GM19455 (cell line): ENCODE measurements around the gene DSG1.
"Not testable (repeated sequence)": the region's sequence is repeated elsewhere in the genome, so short reads cannot be mapped to it uniquely, and the experiment has no call there.

Experiments used
- ATAC-seq: cut with Tn5 transposase; IDR thresholded peaks from one replicate; pipeline ENCODE4 v1.9.1; 2021; ENCODE audit not compliant: unreplicated experiment

Gene DSG1

DNA sequence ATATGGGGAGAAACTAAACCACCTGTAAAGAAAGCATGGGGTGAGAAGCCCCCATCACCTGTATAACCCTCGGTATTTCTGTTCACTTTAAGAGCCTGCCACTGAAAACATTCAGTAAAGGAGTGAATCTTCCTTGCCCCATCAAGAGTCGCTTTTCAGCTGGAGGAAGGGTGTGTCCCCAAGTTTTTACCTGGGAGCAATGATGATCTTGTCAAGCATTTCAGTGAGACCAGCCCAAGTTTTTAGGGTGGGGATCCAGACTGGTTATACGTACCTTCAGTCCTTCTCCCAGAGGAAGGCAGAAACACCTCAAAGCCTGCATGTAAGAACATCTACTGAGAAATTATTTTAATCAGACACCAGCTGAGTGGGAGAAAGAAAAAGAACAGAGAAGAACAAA lies at the start of gene DSG1:
Gene DSG1 (plus strand): TSS at position 301 of the 400 bp plus-strand sequence. CDS start 141 bp downstream, outside the sequence.
- ATAC-seq = no peak

- ATAC-seq = no peak
Measured at GRCh38 chr18:31268985-31269406, 49.0 kb upstream of the DSG1 start.

- no peak for ATAC-seq
Measured at GRCh38 chr18:31269566-31269965, 48.4 kb upstream of the DSG1 start.

DNA sequence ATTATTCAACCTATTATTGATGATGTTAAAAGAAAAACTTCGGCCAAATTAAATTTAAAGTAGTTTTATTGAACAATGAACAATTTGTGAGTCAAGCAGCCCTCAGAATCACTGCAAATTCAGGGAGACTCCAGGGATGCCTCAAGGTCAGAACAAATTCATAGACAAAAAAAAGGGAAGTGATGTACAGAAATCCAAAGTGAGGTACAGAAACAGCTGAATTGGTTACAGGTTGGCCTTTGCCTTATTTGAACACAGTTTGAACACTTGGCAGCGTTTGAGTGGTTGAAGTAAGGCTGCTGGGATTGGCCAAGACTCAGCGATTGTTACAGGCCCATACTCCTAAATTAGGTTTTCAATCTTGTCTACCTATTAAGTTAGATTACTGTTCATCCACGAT lies 47.4 kb upstream of the DSG1 start:
- ATAC-seq = no peak

DNA sequence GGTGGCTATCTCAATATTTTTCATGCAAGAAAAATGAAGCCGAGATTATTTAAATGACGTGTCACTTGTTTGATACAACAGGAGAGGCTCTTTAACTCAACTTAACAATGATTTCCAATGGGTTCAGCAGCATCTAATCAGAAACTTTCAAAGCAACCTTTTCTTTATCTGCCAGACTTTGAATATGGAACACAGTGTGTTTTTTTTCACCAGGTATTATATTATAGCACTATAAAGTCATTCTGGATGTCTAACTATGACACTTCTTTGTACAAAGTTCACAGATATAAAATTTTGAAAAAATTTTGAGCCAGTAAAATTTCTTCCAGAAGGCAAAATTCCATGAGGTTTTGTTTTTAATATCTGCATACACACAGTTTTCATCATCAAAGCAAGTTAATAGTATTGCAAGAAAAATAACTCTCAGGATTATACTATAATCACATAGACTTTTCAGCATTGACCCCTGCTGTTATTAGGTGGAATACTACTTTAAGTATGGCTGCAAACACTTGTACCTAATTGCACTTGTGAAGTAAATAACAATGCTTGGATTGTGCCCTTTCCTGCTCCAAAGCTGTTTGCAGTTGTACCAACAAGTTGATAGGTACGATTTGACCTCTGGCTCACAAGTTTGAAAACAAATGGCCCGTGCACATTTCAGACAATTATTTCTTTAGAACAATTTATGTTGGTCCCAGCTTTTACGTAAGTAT lies 44.0 kb upstream of the DSG1 start:
- no peak for ATAC-seq

DNA sequence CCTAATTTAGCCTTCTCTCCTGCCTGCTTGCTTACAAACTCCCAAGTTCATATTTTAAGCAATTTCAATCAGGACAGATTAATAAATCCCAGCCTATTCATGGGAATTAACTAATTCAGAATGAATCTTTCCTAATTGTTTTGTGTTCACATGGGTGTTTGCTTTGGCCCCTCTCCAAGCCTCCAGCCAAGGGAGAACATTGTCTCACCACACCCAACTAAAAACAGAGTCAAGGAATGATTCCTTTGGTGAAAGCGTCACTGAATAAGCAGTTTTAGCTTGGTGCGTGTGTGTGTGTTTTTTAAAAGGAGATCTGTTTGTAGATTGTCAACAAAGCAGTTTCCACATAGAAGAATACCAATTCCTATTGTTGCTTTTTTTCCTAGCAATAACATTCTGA lies 43.0 kb upstream of the DSG1 start:
- ATAC-seq = no peak

GRCh38 chr18:31275722-31276463 lies 42.1 kb upstream of the DSG1 start:
- ATAC-seq = no peak

DNA sequence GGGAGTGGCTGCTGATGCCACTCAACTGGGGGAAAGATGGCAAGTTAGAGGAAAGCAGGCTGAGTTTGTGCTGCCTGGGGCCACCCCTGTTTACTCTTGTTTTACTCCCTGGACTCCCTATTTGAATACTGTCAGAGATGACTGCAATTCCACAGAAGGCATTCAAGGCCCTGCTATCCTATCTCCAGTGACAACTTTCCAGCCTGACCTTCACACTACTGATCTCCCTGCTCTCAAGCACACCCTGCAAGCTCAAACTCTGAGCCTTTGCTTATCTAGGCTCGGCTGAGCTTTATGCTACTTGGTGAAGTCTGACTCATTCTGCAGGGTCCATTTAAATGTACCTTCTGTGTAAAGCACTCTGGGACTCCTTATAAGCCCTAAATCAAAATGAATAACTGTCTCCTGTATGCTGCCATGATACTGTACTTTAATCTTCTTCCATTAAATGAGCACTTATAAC lies 39.3 kb upstream of the DSG1 start:
- ATAC-seq = no peak

GRCh38 chr18:31280502-31280901 lies 37.5 kb upstream of the DSG1 start:
- ATAC-seq = no peak

- no peak for ATAC-seq
Measured at GRCh38 chr18:31281437-31281836, 36.5 kb upstream of the DSG1 start.

DNA sequence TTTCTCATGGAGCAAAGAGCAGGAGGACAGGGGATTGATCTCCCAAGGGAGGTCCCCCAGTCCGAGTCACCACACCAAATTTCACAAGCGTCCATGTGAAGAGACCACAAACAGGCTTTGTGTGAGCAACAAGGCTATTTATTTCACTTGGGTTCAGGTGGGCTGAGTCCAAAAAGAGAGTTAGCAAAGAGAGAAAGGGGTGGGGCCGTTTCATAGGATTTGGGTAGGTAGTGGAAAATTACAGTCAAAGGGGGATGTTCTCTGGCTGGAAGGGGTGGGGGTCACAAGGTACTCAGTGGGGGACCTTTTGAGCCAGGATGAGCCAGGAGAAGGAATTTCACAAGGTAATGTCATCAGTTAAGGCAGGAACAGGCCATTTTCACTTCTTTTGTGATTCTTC lies 28.5 kb upstream of the DSG1 start:
- ATAC-seq = not testable (repeated sequence)

DNA sequence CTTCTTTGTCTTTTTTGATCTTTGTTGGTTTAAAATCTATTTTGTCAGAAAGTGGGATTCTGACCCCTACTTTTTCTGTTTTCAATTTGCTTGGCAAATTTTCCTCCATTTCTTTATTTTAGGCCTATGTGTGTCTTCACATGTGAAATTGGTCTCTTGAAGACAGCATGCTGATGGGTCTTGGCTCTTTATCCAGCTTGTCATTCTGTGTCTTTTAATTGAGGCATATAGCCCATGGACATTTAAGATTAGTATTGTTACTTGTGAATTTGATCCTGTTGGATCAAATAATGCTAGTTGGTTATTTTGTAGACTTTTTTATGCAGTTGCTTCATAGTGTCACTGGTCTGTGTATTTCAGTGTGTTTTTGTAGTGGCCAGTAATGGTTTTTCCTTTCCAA lies 26.3 kb upstream of the DSG1 start:
- no peak for ATAC-seq

GRCh38 chr18:31294199-31294747 lies 23.7 kb upstream of the DSG1 start:
- no peak for ATAC-seq

- no peak for ATAC-seq
Measured at GRCh38 chr18:31297248-31297647, 20.7 kb upstream of the DSG1 start.

DNA sequence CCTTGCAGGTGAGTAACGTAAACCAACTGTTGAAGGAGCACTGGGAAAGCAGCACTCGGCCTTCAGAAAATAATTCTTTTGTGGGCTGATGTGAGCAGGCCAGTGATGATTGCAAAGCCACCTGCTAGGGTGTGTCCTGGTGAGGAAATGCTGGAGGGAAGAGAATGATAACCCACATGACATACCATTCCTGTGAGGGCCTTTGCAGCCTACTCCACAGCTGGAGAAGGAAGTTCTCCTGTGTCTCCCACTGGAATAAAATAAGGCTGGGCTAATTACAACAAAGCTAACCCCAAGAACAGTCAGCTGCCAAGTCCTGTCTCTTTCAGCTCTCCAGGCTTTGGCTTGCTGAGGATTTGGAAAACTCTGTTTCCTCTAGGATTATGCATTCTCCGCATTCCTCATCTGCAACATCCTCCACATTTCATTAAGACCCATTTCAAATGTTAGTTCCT lies 16.7 kb upstream of the DSG1 start:
- no peak for ATAC-seq

DNA sequence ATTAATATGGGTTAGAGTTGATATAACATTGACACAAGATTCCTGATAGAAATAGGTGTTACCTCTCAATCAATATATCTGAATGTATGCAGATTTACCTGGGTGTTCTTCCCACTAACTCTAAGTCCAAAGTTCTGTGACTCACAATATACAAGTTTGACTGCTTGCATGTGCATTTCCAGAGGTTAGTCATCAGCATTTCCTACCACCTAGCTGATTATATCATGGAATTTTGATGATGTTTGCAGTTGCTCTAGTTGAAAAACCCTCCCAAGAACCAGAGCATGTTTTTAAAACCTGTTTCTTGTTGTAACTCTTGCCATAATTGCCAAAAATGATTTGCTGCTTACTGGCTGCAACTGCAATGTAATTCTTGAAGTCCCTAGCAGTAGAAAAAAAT lies 15.0 kb upstream of the DSG1 start:
- ATAC-seq = no peak

DNA sequence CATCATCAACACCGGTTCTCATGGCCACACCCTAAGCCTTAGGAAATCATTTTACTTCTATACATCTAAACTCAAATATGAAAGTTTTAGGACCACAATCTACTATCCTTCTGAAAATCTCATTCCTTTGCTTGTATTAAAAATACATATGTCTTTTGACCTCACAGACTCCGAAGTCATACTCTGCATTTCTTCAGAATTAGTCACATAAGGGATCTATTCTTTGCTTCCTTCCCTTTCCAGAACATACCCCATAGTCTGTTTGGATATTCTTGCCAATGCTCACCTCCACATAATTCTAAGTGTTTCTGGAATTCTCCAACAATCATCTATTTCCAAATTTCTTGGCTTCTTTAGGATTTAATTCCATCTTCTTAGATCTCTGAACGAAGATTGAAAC lies 14.2 kb upstream of the DSG1 start:
- ATAC-seq = no peak

GRCh38 chr18:31309115-31309514 lies 8.8 kb upstream of the DSG1 start:
- no peak for ATAC-seq

DNA sequence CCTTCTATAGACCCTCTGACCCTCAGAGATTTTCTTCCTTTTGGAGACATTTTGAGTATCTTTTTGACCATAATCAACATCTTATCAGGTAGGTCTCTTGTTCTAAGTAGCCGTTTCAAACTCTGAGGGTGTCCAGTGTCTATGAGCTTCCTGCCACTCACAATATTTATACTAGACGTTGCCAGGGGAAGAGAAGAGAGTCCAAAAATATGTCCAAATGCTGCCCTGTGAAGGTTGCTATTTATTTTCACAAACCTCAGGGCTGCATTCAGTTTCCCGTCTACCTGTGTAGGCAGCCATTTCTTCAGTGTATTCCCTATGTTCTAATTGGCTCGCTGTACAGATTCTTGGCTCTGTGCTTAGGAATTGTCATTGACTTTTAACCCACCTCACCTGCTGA lies 986 bp upstream of the DSG1 start:
- ATAC-seq = no peak

- ATAC-seq = no peak
Measured at GRCh38 chr18:31321719-31322118, 3.8 kb downstream of the DSG1 start.

- ATAC-seq = no peak
Measured at GRCh38 chr18:31325051-31325450, 7.1 kb downstream of the DSG1 start.

GRCh38 chr18:31329787-31330438 lies 12.0 kb downstream of the DSG1 start:
- ATAC-seq = no peak
